CD14-positive monocyte (primary cell): ENCODE results near the gene DCUN1D4. TPM values are rescaled to one million over a fixed set of nuclear protein-coding genes. Genes with fewer than 3 reads are reported as not detected.

Experiments used
- DNase-seq, 3 donors: peaks; one replicate each; pipeline ENCODE4 v3.0.0-alpha.2; 2011 to 2022
- H2AFZ ChIP-seq: 2 replicates; pipeline ENCODE4 v1.6.0; 2012; ENCODE audit warnings: mild to moderate bottlenecking, low read depth, low read length, inconsistent platforms; ENCODE audit not compliant: insufficient read depth, poor library complexity, severe bottlenecking
- H3K27ac ChIP-seq, 2 donors: 1 replicate in 1 of 2; 2 replicates in 1 of 2; pipeline ENCODE4 v1.5.1; 2012 to 2013; ENCODE audit warnings: low read length in 2 of 2, control low read depth in 1 of 2, inconsistent platforms in 1 of 2, low read depth in 1 of 2, mild to moderate bottlenecking in 1 of 2
- H3K27me3 ChIP-seq, 2 donors: one replicate each; pipeline versions ENCODE4 v1.6.0 to v1.6.1; 2011 to 2013; ENCODE audit warnings: low read length in 2 of 2; ENCODE audit not compliant: control insufficient read depth in 2 of 2, insufficient read depth in 2 of 2
- H3K36me3 ChIP-seq, 2 donors: replicated peaks in 1 of 2; 1 replicate in 1 of 2; 2 replicates in 1 of 2; pipeline versions ENCODE4 v1.5.1 to v1.6.1; 2012 to 2013; ENCODE audit warnings: low read length in 2 of 2, control low read depth in 1 of 2, inconsistent platforms in 1 of 2, mild to moderate bottlenecking in 1 of 2; ENCODE audit not compliant: insufficient read depth in 2 of 2, control insufficient read depth in 1 of 2
- H3K4me1 ChIP-seq, 2 donors: 1 replicate in 1 of 2; 2 replicates in 1 of 2; pipeline versions ENCODE4 v1.5.1 to v1.6.1; 2012 to 2013; ENCODE audit warnings: low read length in 2 of 2, control low read depth in 1 of 2, inconsistent platforms in 1 of 2, mild to moderate bottlenecking in 1 of 2, moderate library complexity in 1 of 2; ENCODE audit not compliant: insufficient read depth in 2 of 2, control insufficient read depth in 1 of 2
- H3K4me2 ChIP-seq: replicated peaks from 2 replicates; pipeline ENCODE3; 2012; ENCODE audit warnings: low read length, moderate library complexity, mild to moderate bottlenecking; ENCODE audit not compliant: poor library complexity, severe bottlenecking; ENCODE audit errors: extremely low read depth
- H3K4me3 ChIP-seq, 3 experiments: fragments of 200-600 bp in 1 of 3; sonication (generic) in 1 of 3; replicated peaks in 1 of 3; 1 replicate in 2 of 3; 2 replicates in 1 of 3; pipeline ENCODE4 v1.5.1; 2011 to 2013; ENCODE audit warnings: low read length in 3 of 3, mild to moderate bottlenecking in 3 of 3, control low read depth in 2 of 3, low read depth in 2 of 3, inconsistent platforms in 1 of 3, moderate library complexity in 1 of 3
- H3K79me2 ChIP-seq: 2 replicates; pipeline ENCODE4 v1.6.0; 2012; ENCODE audit warnings: mild to moderate bottlenecking, control low read depth, inconsistent platforms, low read length, moderate library complexity; ENCODE audit not compliant: insufficient read depth
- H3K9ac ChIP-seq: 2 replicates; pipeline ENCODE4 v1.6.0; 2017; ENCODE audit warnings: low read length, mild to moderate bottlenecking; ENCODE audit not compliant: insufficient read depth, poor library complexity, severe bottlenecking
- H3K9me3 ChIP-seq, 2 donors: replicated peaks in 1 of 2; 1 replicate in 1 of 2; 2 replicates in 1 of 2; pipeline versions ENCODE4 v1.5.1 to v1.6.1; 2012 to 2013; ENCODE audit warnings: low read length in 2 of 2, control low read depth in 1 of 2; ENCODE audit not compliant: control insufficient read depth in 1 of 2, insufficient read depth in 1 of 2
- H4K20me1 ChIP-seq: 2 replicates; pipeline ENCODE4 v1.6.0; 2012; ENCODE audit warnings: mild to moderate bottlenecking, low read length, control low read depth, moderate library complexity; ENCODE audit not compliant: insufficient read depth
- H3K27ac Mint-ChIP-seq, 7 donors: one replicate each; pipeline ENCODE4 v1.8.0; 2020; ENCODE audit warnings: mild to moderate bottlenecking in 7 of 7, mixed read lengths in 7 of 7, moderate library complexity in 6 of 7, inconsistent platforms in 2 of 7
- H3K27me3 Mint-ChIP-seq, 3 donors: one replicate each; pipeline ENCODE4 v1.8.0; 2021 to 2022; ENCODE audit warnings: low read depth in 3 of 3, mild to moderate bottlenecking in 3 of 3, mixed read lengths in 3 of 3, moderate library complexity in 3 of 3, inconsistent platforms in 1 of 3
- H3K36me3 Mint-ChIP-seq, 2 donors: one replicate each; pipeline ENCODE4 v1.8.0; 2020; ENCODE audit warnings: mixed read lengths in 2 of 2, inconsistent platforms in 1 of 2, mild to moderate bottlenecking in 1 of 2
- H3K4me1 Mint-ChIP-seq: one replicate; pipeline ENCODE4 v1.8.0; 2020; ENCODE audit warnings: mild to moderate bottlenecking, mixed read lengths
- H3K4me3 Mint-ChIP-seq, 2 donors: one replicate each; pipeline ENCODE4 v1.8.0; 2020; ENCODE audit warnings: mild to moderate bottlenecking in 2 of 2, mixed read lengths in 2 of 2, moderate library complexity in 1 of 2
- H3K9me3 Mint-ChIP-seq, 7 donors: one replicate each; pipeline ENCODE4 v1.8.0; 2020 to 2022; ENCODE audit warnings: mixed read lengths in 7 of 7, mild to moderate bottlenecking in 6 of 7, moderate library complexity in 6 of 7, inconsistent platforms in 2 of 7
- WGBS: methylation state at CpG from one replicate; pipeline ENCODE4 v1.1.5; 2013; ENCODE audit warnings: missing lambda C conversion rate; ENCODE audit not compliant: insufficient coverage; 5-methylcytosine and 5-hydroxymethylcytosine counted together
- intact Hi-C, 2 donors: fragments of 100-400 bp; cut with micrococcal nuclease; formaldehyde crosslinking; loops; one replicate each; pipeline versions ENCODE4 v1.15.0 to v1.15.1; 2023
- polyA plus RNA-seq, 3 donors: library from polyadenylated mRNA; depleted of rRNA in 1 of 3; unstranded in 2 of 3; stranded (reverse) in 1 of 3; fragments of 300-500 nt in 2 of 3; fragments of >200 nt in 1 of 3; fragmentation: Illumina TruSeq in 2 of 3; gene quantifications; 1 replicate in 2 of 3; 2 replicates in 1 of 3; pipeline ENCODE4 v1.2.3, GENCODE V29; 2012 to 2021
- TF ChIP-seq, protein P1 (sequence below): fragments of 200-600 bp; IDR thresholded peaks from one replicate; pipeline ENCODE4 v1.8.0; 2022; ENCODE audit warnings: antibody characterized with exemption, mild to moderate bottlenecking

Gene DCUN1D4
- polyA plus RNA-seq, 3 donors = 4.7 to 15.2 (median 6.9) TPM

DNA sequence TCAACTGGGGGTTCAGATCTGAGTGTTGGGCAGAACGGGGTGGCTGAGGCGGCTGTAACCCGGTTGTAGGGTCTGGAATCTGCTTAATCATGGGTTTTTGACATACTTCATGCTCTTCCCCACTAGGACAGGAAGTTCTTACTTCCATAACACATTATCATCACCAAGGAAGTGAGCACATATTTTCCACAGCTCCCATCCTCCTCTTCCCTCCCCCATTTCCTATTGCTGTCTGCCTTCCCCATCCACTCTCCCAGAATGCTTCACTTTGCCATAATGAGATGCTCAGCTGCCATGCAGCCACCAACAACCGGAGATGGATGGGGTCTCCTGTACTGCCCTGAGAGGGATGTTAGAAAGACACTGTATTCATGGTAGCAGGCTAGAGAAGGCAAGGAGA lies 6.4 kb upstream of the DCUN1D4 start:
- H3K27ac Mint-ChIP-seq = peak overlapping the region in 1 of 7 donors; percentile 9
- no CpG with 5 or more reads among the region's 4 CpGs for WGBS

DNA sequence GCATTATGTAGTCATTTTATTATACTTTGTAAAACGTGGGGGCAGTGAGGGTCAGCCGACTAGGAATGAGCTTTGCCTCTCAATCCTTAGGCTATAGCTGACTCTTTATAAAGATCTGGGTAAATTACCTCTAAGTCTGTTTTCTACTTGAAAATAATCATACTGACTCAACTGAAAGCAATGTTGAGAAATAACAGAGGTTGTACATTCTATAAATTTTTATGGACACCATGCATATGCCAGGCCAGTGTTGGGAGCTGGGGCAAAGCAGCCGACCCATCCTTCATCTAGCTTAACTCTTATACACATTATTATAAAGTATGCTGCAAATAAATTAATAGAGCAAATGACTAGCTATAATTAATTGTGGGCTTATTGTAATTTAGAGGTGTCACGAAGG lies 2.2 kb upstream of the DCUN1D4 start:
- DNase-seq = no peak
- Mint-ChIP-seq H3K27ac (no peak overlapping the region), H3K9me3 (peaks cover 0 to 3% (median 0%) of the 10 kb centered on the region in 7 donors), H3K36me3 (no peaks in the 10 kb centered on the region), H3K4me1 (peaks cover 23% of the 10 kb centered on the region), H3K4me3 (no peak overlapping the region), H3K27me3 (peaks cover 6 to 9% (median 7%) of the 10 kb centered on the region in 3 donors)
- Histone ChIP-seq H3K4me2 (no peak overlapping the region), H3K27ac (no peak overlapping the region), H3K36me3 (no peaks in the 10 kb centered on the region), H3K4me3 (no peak overlapping the region), H3K27me3 (peaks cover 0 to 9% of the 10 kb centered on the region in 2 donors), H4K20me1 (peaks cover 8% of the 10 kb centered on the region), H3K4me1 (peaks cover 20 to 30% of the 10 kb centered on the region in 2 donors), H3K79me2 (peaks cover 19% of the 10 kb centered on the region), H3K9ac (no peak overlapping the region), H3K9me3 (no peaks in the 10 kb centered on the region), H2AFZ (no peak overlapping the region)
- no CpG with 5 or more reads among the region's 4 CpGs for WGBS
- intact Hi-C loops = loop anchor here in 1 of 2 donors (5.0 to 10.0 kb wide), 4 partner anchors 64 to 1527 kb away; partner anchors contain the start of genes SCFD2 and SGCB
- TF ChIP-seq, protein P1, sequence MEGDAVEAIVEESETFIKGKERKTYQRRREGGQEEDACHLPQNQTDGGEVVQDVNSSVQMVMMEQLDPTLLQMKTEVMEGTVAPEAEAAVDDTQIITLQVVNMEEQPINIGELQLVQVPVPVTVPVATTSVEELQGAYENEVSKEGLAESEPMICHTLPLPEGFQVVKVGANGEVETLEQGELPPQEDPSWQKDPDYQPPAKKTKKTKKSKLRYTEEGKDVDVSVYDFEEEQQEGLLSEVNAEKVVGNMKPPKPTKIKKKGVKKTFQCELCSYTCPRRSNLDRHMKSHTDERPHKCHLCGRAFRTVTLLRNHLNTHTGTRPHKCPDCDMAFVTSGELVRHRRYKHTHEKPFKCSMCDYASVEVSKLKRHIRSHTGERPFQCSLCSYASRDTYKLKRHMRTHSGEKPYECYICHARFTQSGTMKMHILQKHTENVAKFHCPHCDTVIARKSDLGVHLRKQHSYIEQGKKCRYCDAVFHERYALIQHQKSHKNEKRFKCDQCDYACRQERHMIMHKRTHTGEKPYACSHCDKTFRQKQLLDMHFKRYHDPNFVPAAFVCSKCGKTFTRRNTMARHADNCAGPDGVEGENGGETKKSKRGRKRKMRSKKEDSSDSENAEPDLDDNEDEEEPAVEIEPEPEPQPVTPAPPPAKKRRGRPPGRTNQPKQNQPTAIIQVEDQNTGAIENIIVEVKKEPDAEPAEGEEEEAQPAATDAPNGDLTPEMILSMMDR = no peak

More for the DNA sequence above, 6.4 kb upstream of the DCUN1D4 start:
- H3K79me2 ChIP-seq = no peaks in the 10 kb centered on the region
- DNase-seq = peak in 2 of 3 donors; percentile 3 to 5
- H3K4me2 ChIP-seq = no peak overlapping the region
- Mint-ChIP-seq H3K4me1 (peaks cover 10% of the 10 kb centered on the region), H3K36me3 (no peaks in the 10 kb centered on the region), H3K4me3 (no peak overlapping the region), H3K9me3 (peaks cover 0 to 1% (median 0%) of the 10 kb centered on the region in 7 donors), H3K27me3 (peaks cover 3 to 9% (median 8%) of the 10 kb centered on the region in 3 donors)
- intact Hi-C loops = no loop called here
- no peak overlapping the region for H3K27ac ChIP-seq
- H3K4me3 ChIP-seq = no peak overlapping the region
- H2AFZ ChIP-seq = peak overlapping the region; percentile 19
- H4K20me1 ChIP-seq = no peaks in the 10 kb centered on the region
- no peaks in the 10 kb centered on the region for H3K36me3 ChIP-seq
- H3K9me3 ChIP-seq = no peaks in the 10 kb centered on the region
- no peak overlapping the region for H3K9ac ChIP-seq
- H3K27me3 ChIP-seq = peaks cover 0 to 4% of the 10 kb centered on the region in 2 donors
- H3K4me1 ChIP-seq = peaks cover 7 to 8% of the 10 kb centered on the region in 2 donors
- TF ChIP-seq, protein P1 = no peak
